Panc1 (cell line): Measurements from ENCODE around the gene CRYGS. TPM values are rescaled to one million over a fixed set of nuclear protein-coding genes. Genes with fewer than 3 reads are reported as not detected.

Source experiments
- ATAC-seq: fragments of 200-7000 bp; cut with Tn5 transposase; 2 replicates; pipeline ENCODE4 v1.9.1; 2020; ENCODE audit warnings: mild to moderate bottlenecking, moderate library complexity
- BruUV-seq: library from RNA; stranded (reverse); fragments of 400-500 nt; replicated peaks from 2 replicates; lab custom pipeline; 2021; lab: Mats Ljungman, UMichigan
- CTCF ChIA-PET: fragments of 300-600 bp; sonication (Branson Sonifier 250); formaldehyde crosslinking; loops from one replicate; lab custom pipeline; 2022; ENCODE audit warnings: antibody characterized with exemption; lab: Charles Lee
- POLR2A ChIA-PET: fragments of 300-600 bp; sonication (Branson Sonifier 250); formaldehyde crosslinking; loops from one replicate; lab custom pipeline; 2022; ENCODE audit warnings: antibody characterized with exemption; lab: Charles Lee
- DNase-seq: peaks from one replicate; pipeline ENCODE4 v3.0.0-alpha.2; 2010; ENCODE audit warnings: low read depth, low spot score
- H3K27ac ChIP-seq: 2 replicates; pipeline ENCODE4 v1.5.1; 2011; ENCODE audit warnings: mild to moderate bottlenecking, low read length, inconsistent platforms
- H3K27me3 ChIP-seq: fragments of 200-500 bp; sonication (Bioruptor generic); 2 replicates; pipeline ENCODE4 v1.6.0; 2014; ENCODE audit warnings: low read length, inconsistent platforms; ENCODE audit not compliant: control insufficient read depth, insufficient read depth
- H3K36me3 ChIP-seq: fragments of 200-500 bp; sonication (Bioruptor generic); 2 replicates; pipeline ENCODE4 v1.5.1; 2014; ENCODE audit warnings: inconsistent platforms, mild to moderate bottlenecking, low read length, moderate library complexity; ENCODE audit not compliant: control insufficient read depth, insufficient read depth
- H3K4me1 ChIP-seq: 2 replicates; pipeline ENCODE4 v1.5.1; 2011; ENCODE audit warnings: inconsistent platforms, mild to moderate bottlenecking, low read length, moderate library complexity; ENCODE audit not compliant: control insufficient read depth, insufficient read depth
- H3K4me3 ChIP-seq, 2 experiments: 2 replicates each; pipeline ENCODE4 v1.5.1; 2011 to 2012; ENCODE audit warnings: low read depth in 2 of 2, low read length in 2 of 2, mild to moderate bottlenecking in 2 of 2, inconsistent platforms in 1 of 2, moderate library complexity in 1 of 2
- H3K9me3 ChIP-seq: fragments of 200-500 bp; sonication (Bioruptor generic); 2 replicates; pipeline ENCODE4 v1.5.1; 2014; ENCODE audit warnings: low read depth, mild to moderate bottlenecking, inconsistent platforms, low read length, moderate library complexity; ENCODE audit not compliant: control insufficient read depth, insufficient read depth
- POLR2AphosphoS5 ChIP-seq: IDR thresholded peaks from 2 replicates; pipeline ENCODE4 v1.6.1; 2012; ENCODE audit warnings: mild to moderate bottlenecking, low read depth, low read length, moderate library complexity
- SIN3A ChIP-seq: IDR thresholded peaks from 2 replicates; pipeline ENCODE4 v1.6.1; 2012; ENCODE audit warnings: low read depth, mild to moderate bottlenecking, low read length, moderate library complexity, borderline replicate concordance; ENCODE audit not compliant: insufficient read depth
- TCF7L2 ChIP-seq: IDR thresholded peaks from 2 replicates; pipeline ENCODE4 v1.6.1; 2011; ENCODE audit warnings: mild to moderate bottlenecking, low read depth, low read length, inconsistent platforms
- in situ Hi-C: cut with HindIII; loops from 2 replicates; pipeline ENCODE4 v1.10.0; 2016; ENCODE audit warnings: low sequenced_read_pairs, low pct_unique_long_range_greater_than_20kb
- intact Hi-C: fragments of 100-400 bp; cut with micrococcal nuclease; formaldehyde crosslinking; loops from one replicate; pipeline ENCODE4 v1.10.0; 2022; ENCODE audit not compliant: unreplicated experiment
- total RNA-seq: library from RNA; stranded (reverse); gene quantifications from one replicate; pipeline ENCODE4 v1.2.1, GENCODE V29; 2021; ENCODE audit not compliant: unreplicated experiment
- TF ChIP-seq, protein P1 (sequence below), 2 experiments: IDR thresholded peaks; 2 replicates each; pipeline ENCODE4 v1.6.1; 2011 to 2012; ENCODE audit warnings: low read depth in 2 of 2, control low read depth in 1 of 2, low read length in 1 of 2, mild to moderate bottlenecking in 1 of 2, moderate library complexity in 1 of 2; ENCODE audit not compliant: insufficient read depth in 1 of 2
- TF ChIP-seq, protein P2 (sequence below): fragments of 450-650 bp; IDR thresholded peaks from 2 replicates; pipeline ENCODE4 v1.5.1; 2017; ENCODE audit warnings: mild to moderate bottlenecking

Gene CRYGS
- total RNA-seq, 1 experiment from 2014 or later, result 2.8 TPM

DNA sequence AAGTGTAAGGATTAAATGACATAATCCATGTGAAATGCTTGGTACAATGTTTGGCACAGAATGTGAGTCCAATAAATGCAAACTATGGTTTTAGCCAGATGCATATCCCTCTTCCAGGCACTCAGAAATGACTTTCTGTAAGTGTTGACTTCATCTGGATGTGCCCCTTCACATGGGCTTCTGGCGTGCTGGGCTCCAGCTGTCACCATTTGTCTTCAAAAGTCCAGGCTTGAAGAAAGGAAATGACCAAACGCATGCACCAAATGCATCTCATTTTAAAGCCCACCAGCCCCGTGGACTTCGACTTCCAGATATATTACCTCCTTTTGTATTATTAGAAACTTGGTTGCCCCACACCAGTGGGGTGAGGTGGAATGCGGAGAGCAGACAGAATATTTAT, 23.7 kb downstream of the CRYGS start:
- H3K9me3 ChIP-seq, result no peaks in the 10 kb centered on the region
- no peak overlapping the region for H3K27ac ChIP-seq
- intact Hi-C loops (no loop called here), in situ Hi-C loops (no loop called here)
- H3K4me3 ChIP-seq, result no peak overlapping the region
- TF ChIP-seq POLR2AphosphoS5 (no peak), TCF7L2 (no peak), SIN3A (no peak)
- TF ChIP-seq, protein P1, sequence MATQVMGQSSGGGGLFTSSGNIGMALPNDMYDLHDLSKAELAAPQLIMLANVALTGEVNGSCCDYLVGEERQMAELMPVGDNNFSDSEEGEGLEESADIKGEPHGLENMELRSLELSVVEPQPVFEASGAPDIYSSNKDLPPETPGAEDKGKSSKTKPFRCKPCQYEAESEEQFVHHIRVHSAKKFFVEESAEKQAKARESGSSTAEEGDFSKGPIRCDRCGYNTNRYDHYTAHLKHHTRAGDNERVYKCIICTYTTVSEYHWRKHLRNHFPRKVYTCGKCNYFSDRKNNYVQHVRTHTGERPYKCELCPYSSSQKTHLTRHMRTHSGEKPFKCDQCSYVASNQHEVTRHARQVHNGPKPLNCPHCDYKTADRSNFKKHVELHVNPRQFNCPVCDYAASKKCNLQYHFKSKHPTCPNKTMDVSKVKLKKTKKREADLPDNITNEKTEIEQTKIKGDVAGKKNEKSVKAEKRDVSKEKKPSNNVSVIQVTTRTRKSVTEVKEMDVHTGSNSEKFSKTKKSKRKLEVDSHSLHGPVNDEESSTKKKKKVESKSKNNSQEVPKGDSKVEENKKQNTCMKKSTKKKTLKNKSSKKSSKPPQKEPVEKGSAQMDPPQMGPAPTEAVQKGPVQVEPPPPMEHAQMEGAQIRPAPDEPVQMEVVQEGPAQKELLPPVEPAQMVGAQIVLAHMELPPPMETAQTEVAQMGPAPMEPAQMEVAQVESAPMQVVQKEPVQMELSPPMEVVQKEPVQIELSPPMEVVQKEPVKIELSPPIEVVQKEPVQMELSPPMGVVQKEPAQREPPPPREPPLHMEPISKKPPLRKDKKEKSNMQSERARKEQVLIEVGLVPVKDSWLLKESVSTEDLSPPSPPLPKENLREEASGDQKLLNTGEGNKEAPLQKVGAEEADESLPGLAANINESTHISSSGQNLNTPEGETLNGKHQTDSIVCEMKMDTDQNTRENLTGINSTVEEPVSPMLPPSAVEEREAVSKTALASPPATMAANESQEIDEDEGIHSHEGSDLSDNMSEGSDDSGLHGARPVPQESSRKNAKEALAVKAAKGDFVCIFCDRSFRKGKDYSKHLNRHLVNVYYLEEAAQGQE (IDR thresholded peaks at IDR 0.05; ENCODE audit: insufficient read depth in 1 of 2, low read depth in 2 of 2, low read length in 1 of 2), result no peak
- TF ChIP-seq, protein P2, sequence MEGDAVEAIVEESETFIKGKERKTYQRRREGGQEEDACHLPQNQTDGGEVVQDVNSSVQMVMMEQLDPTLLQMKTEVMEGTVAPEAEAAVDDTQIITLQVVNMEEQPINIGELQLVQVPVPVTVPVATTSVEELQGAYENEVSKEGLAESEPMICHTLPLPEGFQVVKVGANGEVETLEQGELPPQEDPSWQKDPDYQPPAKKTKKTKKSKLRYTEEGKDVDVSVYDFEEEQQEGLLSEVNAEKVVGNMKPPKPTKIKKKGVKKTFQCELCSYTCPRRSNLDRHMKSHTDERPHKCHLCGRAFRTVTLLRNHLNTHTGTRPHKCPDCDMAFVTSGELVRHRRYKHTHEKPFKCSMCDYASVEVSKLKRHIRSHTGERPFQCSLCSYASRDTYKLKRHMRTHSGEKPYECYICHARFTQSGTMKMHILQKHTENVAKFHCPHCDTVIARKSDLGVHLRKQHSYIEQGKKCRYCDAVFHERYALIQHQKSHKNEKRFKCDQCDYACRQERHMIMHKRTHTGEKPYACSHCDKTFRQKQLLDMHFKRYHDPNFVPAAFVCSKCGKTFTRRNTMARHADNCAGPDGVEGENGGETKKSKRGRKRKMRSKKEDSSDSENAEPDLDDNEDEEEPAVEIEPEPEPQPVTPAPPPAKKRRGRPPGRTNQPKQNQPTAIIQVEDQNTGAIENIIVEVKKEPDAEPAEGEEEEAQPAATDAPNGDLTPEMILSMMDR, result no peak
- ATAC-seq (no peak), DNase-seq (no peak)
- no peaks in the 10 kb centered on the region for H3K4me1 ChIP-seq
- peaks cover 10% of the 10 kb centered on the region for H3K27me3 ChIP-seq
- CTCF ChIA-PET, result no interaction called here
- POLR2A ChIA-PET, result interaction anchor here (0.6 kb wide), 1 partner anchor 1214 kb away, joined by 3 read pairs; no protein-coding TSS in a partner anchor
- H3K36me3 ChIP-seq, result no peaks in the 10 kb centered on the region
- BruUV-seq, result no TSS peak

DNA sequence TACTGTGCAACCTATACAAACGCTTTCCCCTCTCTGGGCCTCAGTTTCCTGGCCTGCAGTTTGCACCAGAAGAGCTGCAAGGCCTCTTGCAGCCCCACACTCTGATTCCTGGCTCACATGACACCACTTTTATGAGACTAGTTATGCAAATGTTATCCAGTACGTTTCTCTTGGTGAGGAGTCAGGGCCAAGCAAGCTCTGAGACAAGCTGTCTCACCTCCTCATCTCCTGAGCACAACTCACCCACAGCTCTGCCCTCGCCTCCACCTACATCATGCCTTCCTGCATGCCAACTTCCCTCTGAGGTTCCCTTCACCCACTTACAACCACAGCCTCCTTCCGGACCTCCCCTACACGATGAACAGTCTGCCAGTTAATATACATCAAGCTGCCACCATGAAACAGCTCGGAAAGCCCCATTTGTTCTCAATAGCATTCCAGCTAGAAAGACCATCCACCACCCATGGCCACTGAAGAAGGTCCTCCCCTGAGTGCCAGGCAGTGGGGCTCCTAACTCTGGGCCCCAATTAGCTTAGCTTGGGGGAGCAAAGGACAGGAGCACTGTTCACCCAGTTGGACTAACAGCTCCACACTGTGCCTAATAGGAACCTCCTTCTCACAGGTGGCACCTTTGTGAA, 25.0 kb downstream of the CRYGS start:
- Histone ChIP-seq H3K27ac (no peak overlapping the region), H3K4me3 (no peak overlapping the region), H3K36me3 (no peaks in the 10 kb centered on the region), H3K27me3 (peaks cover 19% of the 10 kb centered on the region), H3K4me1 (no peaks in the 10 kb centered on the region), H3K9me3 (no peaks in the 10 kb centered on the region)
- ChIA-PET CTCF (no interaction called here), POLR2A (no interaction called here)
- DNase-seq (no peak), ATAC-seq (no peak)
- BruUV-seq, result no TSS peak
- TF ChIP-seq, protein P1 (IDR thresholded peaks at IDR 0.05; ENCODE audit: insufficient read depth in 1 of 2, low read depth in 2 of 2, low read length in 1 of 2), result no peak
- TF ChIP-seq TCF7L2 (no peak), POLR2AphosphoS5 (no peak), SIN3A (no peak)
- TF ChIP-seq, protein P2, result no peak
- intact Hi-C loops, result no loop called here
- in situ Hi-C loops, result no loop called here
